ENCODE results near the gene LNPEP. TPM values are rescaled to one million over a fixed set of nuclear protein-coding genes. Genes with fewer than 3 reads are reported as not detected.

LNPEP gene
- total and polyA plus RNA-seq, 2 donors from 2014 or later: 6.5 to 74.3 TPM

DNA sequence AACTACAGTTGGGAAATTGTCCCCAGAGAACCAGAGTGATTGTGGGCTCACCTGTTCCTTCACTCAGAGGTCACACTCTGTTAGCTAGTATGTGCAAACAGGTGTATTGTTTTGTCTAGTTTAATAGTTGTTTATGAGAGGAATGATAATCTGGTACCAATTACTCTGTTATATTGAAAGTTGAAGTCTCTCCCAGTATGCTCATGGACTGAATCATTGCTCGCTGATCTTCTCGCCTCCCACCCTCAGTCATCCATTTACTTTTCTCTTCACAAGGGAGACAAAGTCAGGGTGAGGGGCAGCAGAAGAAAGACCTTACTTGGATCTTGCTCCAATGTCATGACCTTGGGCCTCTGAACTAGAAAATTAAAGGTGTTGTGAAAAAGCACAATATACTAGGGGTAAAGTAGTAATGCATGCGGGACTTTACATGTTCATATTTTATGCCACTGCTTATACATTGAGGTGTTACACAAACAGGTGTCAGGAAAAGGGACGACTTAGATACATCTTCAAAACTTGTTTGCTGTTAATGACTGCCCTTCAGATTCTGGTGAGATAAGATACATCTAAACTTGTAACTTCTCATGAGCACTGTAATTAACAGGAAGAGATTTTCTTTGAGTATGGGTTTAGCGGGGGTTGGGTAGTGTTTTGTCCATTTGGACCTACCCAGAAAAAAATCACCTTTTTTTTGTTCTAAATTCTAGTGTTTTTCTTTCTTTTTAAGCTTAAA lies 36.9 kb downstream of the LNPEP start:
- Histone ChIP-seq H3K27ac (ENCODE audit: low read depth in 2 of 2, low read length in 2 of 2) (no peak overlapping the region), H3K4me3 (ENCODE audit: low read length in 3 of 3) (no peak overlapping the region), H3K9ac (ENCODE audit: low read length in 3 of 3) (no peak overlapping the region), H3K27me3 (ENCODE audit: control insufficient read depth, insufficient read depth, low read length) (no peaks in the 10 kb centered on the region), H3K9me3 (ENCODE audit: control insufficient read depth in 2 of 3, insufficient read depth in 1 of 3, low read length in 3 of 3) (no peaks in the 10 kb centered on the region), H3K36me3 (ENCODE audit: control insufficient read depth in 2 of 3, insufficient read depth in 3 of 3, low read length in 3 of 3) (no peaks in the 10 kb centered on the region), H3K4me1 (ENCODE audit: control insufficient read depth in 2 of 3, insufficient read depth in 2 of 3, low read depth in 1 of 3, low read length in 3 of 3) (peaks cover 0 to 10% (median 5%) of the 10 kb centered on the region in 3 donors)
- intact Hi-C loops (cut with DNase I): no loop called here
- DNase-seq (no peak), FAIRE-seq (no peak)
- TF ChIP-seq, protein P1, sequence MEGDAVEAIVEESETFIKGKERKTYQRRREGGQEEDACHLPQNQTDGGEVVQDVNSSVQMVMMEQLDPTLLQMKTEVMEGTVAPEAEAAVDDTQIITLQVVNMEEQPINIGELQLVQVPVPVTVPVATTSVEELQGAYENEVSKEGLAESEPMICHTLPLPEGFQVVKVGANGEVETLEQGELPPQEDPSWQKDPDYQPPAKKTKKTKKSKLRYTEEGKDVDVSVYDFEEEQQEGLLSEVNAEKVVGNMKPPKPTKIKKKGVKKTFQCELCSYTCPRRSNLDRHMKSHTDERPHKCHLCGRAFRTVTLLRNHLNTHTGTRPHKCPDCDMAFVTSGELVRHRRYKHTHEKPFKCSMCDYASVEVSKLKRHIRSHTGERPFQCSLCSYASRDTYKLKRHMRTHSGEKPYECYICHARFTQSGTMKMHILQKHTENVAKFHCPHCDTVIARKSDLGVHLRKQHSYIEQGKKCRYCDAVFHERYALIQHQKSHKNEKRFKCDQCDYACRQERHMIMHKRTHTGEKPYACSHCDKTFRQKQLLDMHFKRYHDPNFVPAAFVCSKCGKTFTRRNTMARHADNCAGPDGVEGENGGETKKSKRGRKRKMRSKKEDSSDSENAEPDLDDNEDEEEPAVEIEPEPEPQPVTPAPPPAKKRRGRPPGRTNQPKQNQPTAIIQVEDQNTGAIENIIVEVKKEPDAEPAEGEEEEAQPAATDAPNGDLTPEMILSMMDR (IDR thresholded peaks at IDR 0.05; ENCODE audit: borderline replicate concordance, extremely low read depth, insufficient read depth): no peak

DNA sequence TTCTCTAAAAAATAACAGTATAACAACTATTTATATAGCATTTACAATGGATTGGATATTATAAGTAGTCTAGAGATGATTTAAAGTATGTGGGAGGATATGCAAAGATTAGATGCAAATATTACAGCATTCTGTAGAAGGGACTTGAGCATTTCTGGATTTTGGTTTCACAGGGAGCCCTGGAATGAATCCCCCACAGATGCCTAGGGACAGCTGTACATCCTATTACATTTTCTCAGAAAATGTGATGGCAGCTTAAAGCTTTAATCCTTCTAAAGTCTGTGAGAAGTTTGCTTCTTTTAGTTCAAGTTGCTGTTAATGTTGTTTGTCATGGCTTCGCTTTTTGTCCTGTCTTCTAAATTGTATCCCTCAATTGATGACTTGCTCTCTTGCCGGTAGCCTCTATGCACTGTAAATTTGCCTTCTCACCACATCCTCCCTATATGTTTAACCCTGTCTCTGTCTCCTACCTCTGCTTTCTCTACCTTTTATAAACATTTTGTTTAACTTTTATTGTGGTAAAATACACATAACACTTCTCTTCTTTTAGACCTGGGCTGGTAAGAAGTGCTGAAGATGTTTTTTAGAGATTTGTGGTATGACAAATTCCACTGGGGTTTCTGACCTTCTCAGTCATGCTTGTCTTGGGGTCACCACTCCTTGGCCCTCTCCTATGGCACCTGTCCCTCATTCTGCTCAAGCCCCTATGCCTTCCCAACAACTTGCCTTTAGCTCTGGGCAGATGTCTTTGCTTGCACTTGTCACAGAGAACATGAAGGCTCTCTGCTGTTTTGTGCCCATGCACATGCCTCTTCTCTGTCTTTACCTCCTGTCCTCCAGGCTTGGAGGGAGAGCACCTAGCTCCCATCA lies 37.9 kb downstream of the LNPEP start:
- Histone ChIP-seq H3K27ac (ENCODE audit: low read depth in 2 of 2, low read length in 2 of 2) (no peak overlapping the region), H3K36me3 (ENCODE audit: control insufficient read depth in 2 of 3, insufficient read depth in 3 of 3, low read length in 3 of 3) (no peaks in the 10 kb centered on the region), H3K9ac (ENCODE audit: low read length in 3 of 3) (no peak overlapping the region), H3K4me1 (ENCODE audit: control insufficient read depth in 2 of 3, insufficient read depth in 2 of 3, low read depth in 1 of 3, low read length in 3 of 3) (peaks cover 0 to 8% (median 2%) of the 10 kb centered on the region in 3 donors), H3K4me3 (ENCODE audit: low read length in 3 of 3) (no peak overlapping the region), H3K9me3 (ENCODE audit: control insufficient read depth in 2 of 3, insufficient read depth in 1 of 3, low read length in 3 of 3) (no peaks in the 10 kb centered on the region), H3K27me3 (ENCODE audit: control insufficient read depth, insufficient read depth, low read length) (no peaks in the 10 kb centered on the region)
- no peak for FAIRE-seq
- TF ChIP-seq, protein P1 (IDR thresholded peaks at IDR 0.05; ENCODE audit: borderline replicate concordance, extremely low read depth, insufficient read depth): no peak
- no peak for DNase-seq
- intact Hi-C loops (cut with DNase I): no loop called here

GRCh38 chr5:96975656-96976055 lies 39.8 kb downstream of the LNPEP start:
- Histone ChIP-seq H3K4me1 (ENCODE audit: control insufficient read depth in 2 of 3, insufficient read depth in 2 of 3, low read depth in 1 of 3, low read length in 3 of 3) (peaks cover 0 to 2% (median 0%) of the 10 kb centered on the region in 3 donors), H3K9me3 (ENCODE audit: control insufficient read depth in 2 of 3, insufficient read depth in 1 of 3, low read length in 3 of 3) (no peaks in the 10 kb centered on the region), H3K4me3 (ENCODE audit: low read length in 3 of 3) (no peak overlapping the region), H3K9ac (ENCODE audit: low read length in 3 of 3) (no peak overlapping the region), H3K36me3 (ENCODE audit: control insufficient read depth in 2 of 3, insufficient read depth in 3 of 3, low read length in 3 of 3) (peaks cover 0 to 12% (median 7%) of the 10 kb centered on the region in 3 donors), H3K27ac (ENCODE audit: low read depth in 2 of 2, low read length in 2 of 2) (no peak overlapping the region), H3K27me3 (ENCODE audit: control insufficient read depth, insufficient read depth, low read length) (no peaks in the 10 kb centered on the region)
- no peak for FAIRE-seq
- TF ChIP-seq, protein P1 (IDR thresholded peaks at IDR 0.05; ENCODE audit: borderline replicate concordance, extremely low read depth, insufficient read depth): no peak
- intact Hi-C loops (cut with DNase I): no loop called here
- DNase-seq: peak in 1 of 5 donors; percentile 14
